Activated naive CD8-positive, alpha-beta T cell treated with anti-CD3 and anti-CD28 coated beads, Interleukin-2, amount 50 U/mL, for 24 hours (primary cell): ENCODE data around the gene CLEC4F.

Source experiments
- ATAC-seq: fragments of 150-1000 bp; cut with Tn5 transposase; one replicate; pipeline ENCODE4 v1.10.0; 2021
- DNase-seq: peaks from one replicate; pipeline ENCODE4 v3.0.0; 2021
- H3K27ac Mint-ChIP-seq: one replicate; pipeline ENCODE4 v1.8.0; 2021; ENCODE audit warnings: mild to moderate bottlenecking, mixed read lengths
- H3K27me3 Mint-ChIP-seq: one replicate; pipeline ENCODE4 v1.8.0; 2021; ENCODE audit warnings: mixed read lengths
- H3K36me3 Mint-ChIP-seq: one replicate; pipeline ENCODE4 v1.8.0; 2021; ENCODE audit warnings: low read depth, mixed read lengths
- H3K4me1 Mint-ChIP-seq: one replicate; pipeline ENCODE4 v1.8.0; 2021; ENCODE audit warnings: mixed read lengths
- H3K4me3 Mint-ChIP-seq: one replicate; pipeline ENCODE4 v1.8.0; 2021; ENCODE audit warnings: mild to moderate bottlenecking, moderate library complexity, mixed read lengths
- H3K9me3 Mint-ChIP-seq: one replicate; pipeline ENCODE4 v1.8.0; 2021; ENCODE audit warnings: mixed read lengths

CLEC4F gene

DNA sequence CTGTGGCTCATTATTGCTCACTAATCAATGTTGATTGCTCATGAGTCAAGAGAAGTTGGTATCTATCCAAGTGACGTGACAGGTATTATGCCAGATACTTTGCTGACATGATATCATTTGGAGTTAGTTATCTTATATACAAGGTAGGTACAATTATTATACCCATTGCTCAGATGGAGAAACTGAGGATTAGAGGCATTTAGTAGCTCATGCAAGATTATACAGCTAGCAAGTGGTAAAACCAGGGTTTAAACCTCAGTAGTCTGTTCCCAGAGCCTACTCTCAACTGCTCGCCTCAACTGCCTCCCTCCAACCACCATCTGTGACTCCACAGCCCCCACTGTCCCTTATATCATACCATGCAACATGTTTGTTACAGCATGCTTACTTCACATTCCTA is 36.1 kb downstream of the CLEC4F start:
- H3K27ac Mint-ChIP-seq, result no peak overlapping the region
- H3K4me3 Mint-ChIP-seq, result no peak overlapping the region
- no peak for ATAC-seq
- peaks cover 20% of the 10 kb centered on the region for H3K27me3 Mint-ChIP-seq
- DNase-seq, result no peak
- H3K9me3 Mint-ChIP-seq, result no peaks in the 10 kb centered on the region
- no peaks in the 10 kb centered on the region for H3K36me3 Mint-ChIP-seq
- H3K4me1 Mint-ChIP-seq, result peaks cover 6% of the 10 kb centered on the region

DNA sequence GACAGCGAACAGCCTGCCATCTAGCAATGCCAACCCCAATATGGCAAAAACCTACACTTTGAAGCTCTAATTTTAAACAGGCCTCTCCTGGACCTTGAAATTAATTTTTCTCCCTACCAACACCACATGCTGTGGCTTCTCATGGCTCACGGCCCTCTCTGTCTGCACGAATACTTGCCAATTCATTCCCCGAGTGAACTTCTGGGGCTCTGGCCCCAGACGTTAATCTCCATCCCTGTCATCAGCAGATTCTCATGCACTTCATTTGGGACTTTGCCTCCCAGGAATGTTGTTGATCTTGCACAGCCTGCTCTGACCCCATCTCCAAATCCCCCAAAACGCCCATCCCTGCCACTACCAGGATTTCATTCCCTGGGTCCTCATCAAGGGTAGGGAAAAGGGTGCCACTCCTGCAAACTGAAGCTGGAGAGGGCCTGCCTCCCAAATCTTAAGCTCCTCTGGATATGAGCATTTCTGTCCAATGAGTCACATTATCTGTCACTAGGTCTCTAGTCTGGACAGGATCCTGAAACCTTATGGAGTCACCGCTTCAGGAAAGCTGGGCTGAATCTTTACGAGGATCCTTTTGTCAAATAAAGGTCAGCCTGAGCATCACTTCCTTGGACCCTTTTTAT is 40.4 kb downstream of the CLEC4F start:
- H3K4me1 Mint-ChIP-seq, result no peaks in the 10 kb centered on the region
- H3K9me3 Mint-ChIP-seq, result no peaks in the 10 kb centered on the region
- H3K27ac Mint-ChIP-seq, result no peak overlapping the region
- ATAC-seq (no peak), DNase-seq (no peak)
- peaks cover 3% of the 10 kb centered on the region for H3K27me3 Mint-ChIP-seq
- H3K36me3 Mint-ChIP-seq, result no peaks in the 10 kb centered on the region
- H3K4me3 Mint-ChIP-seq, result no peak overlapping the region

- Mint-ChIP-seq H3K4me1 (no peaks in the 10 kb centered on the region), H3K9me3 (no peaks in the 10 kb centered on the region), H3K27me3 (peaks cover 6% of the 10 kb centered on the region), H3K4me3 (no peak overlapping the region), H3K27ac (no peak overlapping the region), H3K36me3 (no peaks in the 10 kb centered on the region)
- no peak for ATAC-seq
- no peak for DNase-seq
These were observed 40.9 kb downstream of the CLEC4F start for GRCh38 chr2:70779491-70779890.

DNA sequence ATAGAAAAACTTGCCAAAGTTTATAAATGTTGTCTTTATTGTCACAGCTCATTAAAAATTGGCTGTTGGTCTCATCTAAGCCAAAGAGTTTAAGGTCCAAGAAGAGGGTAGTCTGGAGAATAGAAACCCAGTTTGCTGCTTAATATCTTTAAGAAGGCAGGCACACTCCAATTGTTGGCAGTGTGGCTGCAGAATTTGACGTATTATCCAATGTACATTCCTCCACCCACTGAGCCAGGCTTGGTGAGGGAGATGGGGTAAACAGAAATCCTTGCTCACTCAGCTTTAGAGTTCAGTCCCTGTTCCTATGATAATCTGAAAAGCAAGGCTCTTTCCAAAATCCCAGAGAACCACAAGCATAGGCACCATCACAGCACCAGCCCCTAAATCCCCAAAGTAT is 41.7 kb downstream of the CLEC4F start:
- H3K27ac Mint-ChIP-seq, result no peak overlapping the region
- ATAC-seq, result no peak
- H3K4me1 Mint-ChIP-seq, result no peaks in the 10 kb centered on the region
- no peaks in the 10 kb centered on the region for H3K36me3 Mint-ChIP-seq
- no peak overlapping the region for H3K4me3 Mint-ChIP-seq
- DNase-seq, result no peak
- no peaks in the 10 kb centered on the region for H3K9me3 Mint-ChIP-seq
- peaks cover 13% of the 10 kb centered on the region for H3K27me3 Mint-ChIP-seq

GRCh38 chr2:70777450-70777849 is 42.9 kb downstream of the CLEC4F start:
- Mint-ChIP-seq H3K27ac (no peak overlapping the region), H3K27me3 (peaks cover 22% of the 10 kb centered on the region)

GRCh38 chr2:70776266-70776665 is 44.1 kb downstream of the CLEC4F start:
- ATAC-seq (no peak), DNase-seq (no peak)
- H3K4me3 Mint-ChIP-seq, result no peak overlapping the region
- H3K36me3 Mint-ChIP-seq, result no peaks in the 10 kb centered on the region
- no peaks in the 10 kb centered on the region for H3K4me1 Mint-ChIP-seq
- no peaks in the 10 kb centered on the region for H3K9me3 Mint-ChIP-seq
- H3K27ac Mint-ChIP-seq, result no peak overlapping the region
- H3K27me3 Mint-ChIP-seq, result peaks cover 22% of the 10 kb centered on the region

More at GRCh38 chr2:70777450-70777849, 42.9 kb downstream of the CLEC4F start:
- ATAC-seq (no peak), DNase-seq (no peak)
- Mint-ChIP-seq H3K4me1 (no peaks in the 10 kb centered on the region), H3K36me3 (no peaks in the 10 kb centered on the region), H3K4me3 (no peak overlapping the region), H3K9me3 (no peaks in the 10 kb centered on the region)

DNA sequence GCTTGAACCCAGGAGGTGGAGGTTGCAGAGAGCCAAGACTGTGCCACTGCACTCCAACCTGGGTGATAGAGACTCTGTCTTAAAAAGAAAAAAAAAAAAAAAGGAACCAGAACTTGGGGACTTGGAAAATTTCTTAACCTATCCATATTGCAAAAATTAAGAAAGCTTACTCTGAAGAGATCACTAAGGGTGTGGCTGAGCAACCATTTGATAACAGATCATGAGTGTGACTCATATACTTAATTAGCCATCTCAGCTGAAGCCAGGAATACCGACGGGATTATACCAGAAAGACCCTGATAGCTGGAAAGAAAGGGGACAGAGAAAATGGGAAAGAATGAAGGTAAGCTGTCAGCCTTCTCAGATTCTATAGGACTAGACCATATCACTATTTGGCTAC is 45.3 kb downstream of the CLEC4F start:
- Mint-ChIP-seq H3K4me3 (no peak overlapping the region), H3K27ac (no peak overlapping the region), H3K4me1 (no peaks in the 10 kb centered on the region), H3K9me3 (no peaks in the 10 kb centered on the region), H3K36me3 (no peaks in the 10 kb centered on the region), H3K27me3 (peaks cover 23% of the 10 kb centered on the region)
- DNase-seq (no peak), ATAC-seq (no peak)

DNA sequence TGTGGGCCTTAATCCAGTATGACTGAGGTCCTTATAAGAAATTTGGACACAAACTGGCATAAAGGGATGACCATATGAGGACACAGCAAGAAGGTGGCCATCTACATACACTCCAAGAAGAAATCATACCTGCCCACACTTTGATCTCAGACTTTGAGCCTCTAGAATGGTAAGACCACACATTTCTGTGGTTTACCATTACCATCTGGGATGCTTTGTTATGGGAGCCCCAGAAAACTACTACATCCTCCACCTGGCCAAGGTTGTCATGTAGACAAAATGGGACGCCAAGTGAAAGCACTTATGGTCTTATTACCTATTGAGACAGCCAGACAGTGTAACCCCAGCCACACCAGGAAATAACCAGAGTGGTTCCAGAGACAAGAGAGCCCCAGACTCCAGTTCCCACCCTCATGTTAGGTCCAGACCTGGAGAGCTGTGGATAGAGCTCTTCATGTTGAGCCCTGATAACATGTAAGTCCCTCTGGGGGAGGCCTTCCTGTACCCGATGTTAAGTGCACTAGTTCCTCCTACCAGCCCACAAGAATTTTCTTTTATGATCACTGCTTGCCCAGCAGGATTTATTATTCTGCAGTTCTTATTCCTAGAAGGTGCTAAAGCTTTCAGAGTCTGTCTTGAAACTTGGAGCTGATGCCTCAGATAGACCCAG is 47.8 kb downstream of the CLEC4F start:
- no peaks in the 10 kb centered on the region for H3K9me3 Mint-ChIP-seq
- H3K4me1 Mint-ChIP-seq, result peaks cover 4% of the 10 kb centered on the region
- H3K27me3 Mint-ChIP-seq, result peaks cover 40% of the 10 kb centered on the region
- no peak overlapping the region for H3K4me3 Mint-ChIP-seq
- no peak for DNase-seq
- H3K36me3 Mint-ChIP-seq, result no peaks in the 10 kb centered on the region
- no peak for ATAC-seq
- H3K27ac Mint-ChIP-seq, result no peak overlapping the region

DNA sequence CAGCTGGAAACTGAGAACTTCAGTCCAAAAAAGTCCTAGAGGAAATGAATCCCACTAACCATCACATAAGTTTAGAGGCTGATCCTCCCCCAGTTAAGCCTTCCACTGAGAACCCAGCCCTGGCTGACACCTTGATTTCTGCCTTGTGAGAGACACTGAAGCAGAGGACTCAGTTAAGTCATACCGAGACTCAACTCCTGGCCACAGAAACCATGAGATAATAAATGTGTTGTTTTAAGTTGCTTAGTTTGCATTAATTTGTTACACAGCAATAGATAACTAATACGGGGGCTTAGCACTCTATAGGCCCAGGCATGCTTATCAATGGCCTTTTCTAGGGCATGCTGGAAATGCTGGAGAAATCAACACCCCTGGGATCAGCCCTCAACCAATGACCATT is 49.0 kb downstream of the CLEC4F start:
- Mint-ChIP-seq H3K27me3 (peaks cover 41% of the 10 kb centered on the region), H3K4me3 (no peak overlapping the region), H3K27ac (no peak overlapping the region), H3K36me3 (no peaks in the 10 kb centered on the region), H3K4me1 (peaks cover 11% of the 10 kb centered on the region), H3K9me3 (no peaks in the 10 kb centered on the region)
- DNase-seq (no peak), ATAC-seq (no peak)

GRCh38 chr2:70769450-70769849 is 50.9 kb downstream of the CLEC4F start:
- H3K4me1 Mint-ChIP-seq, result peaks cover 13% of the 10 kb centered on the region
- ATAC-seq (no peak), DNase-seq (no peak)
- no peaks in the 10 kb centered on the region for H3K9me3 Mint-ChIP-seq
- peak overlapping the region; percentile 28 for H3K27ac Mint-ChIP-seq
- H3K36me3 Mint-ChIP-seq, result no peaks in the 10 kb centered on the region
- peaks cover 43% of the 10 kb centered on the region for H3K27me3 Mint-ChIP-seq
- H3K4me3 Mint-ChIP-seq, result no peak overlapping the region

DNA sequence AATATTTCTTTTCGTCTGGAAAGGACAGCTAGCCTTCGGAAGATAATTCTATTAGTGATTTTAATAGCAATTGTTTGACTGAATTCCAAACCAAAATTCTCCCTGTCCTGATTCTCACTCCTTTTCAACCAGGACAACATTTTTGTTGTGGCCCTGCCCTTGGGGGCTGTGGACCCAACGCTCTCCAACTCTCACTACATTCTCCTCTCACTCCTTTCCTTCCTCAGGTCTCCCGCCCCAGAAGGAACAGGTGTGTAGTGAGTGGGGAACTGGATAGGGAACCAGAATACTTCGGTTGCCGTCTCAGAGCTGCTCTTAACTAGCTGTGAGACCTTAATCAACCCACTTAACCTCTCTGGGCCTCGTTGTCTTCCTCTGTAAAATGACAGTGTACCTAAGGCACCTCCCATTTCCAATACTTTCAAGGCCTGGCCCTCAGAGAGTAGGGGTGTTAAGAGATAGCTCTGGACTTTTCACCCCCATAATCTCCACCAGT is 51.8 kb downstream of the CLEC4F start:
- DNase-seq (no peak), ATAC-seq (no peak)
- H3K9me3 Mint-ChIP-seq, result no peaks in the 10 kb centered on the region
- peak overlapping the region; percentile 70 for H3K4me3 Mint-ChIP-seq
- peaks cover 13% of the 10 kb centered on the region for H3K4me1 Mint-ChIP-seq
- H3K36me3 Mint-ChIP-seq, result no peaks in the 10 kb centered on the region
- H3K27me3 Mint-ChIP-seq, result peaks cover 39% of the 10 kb centered on the region
- H3K27ac Mint-ChIP-seq, result no peak overlapping the region

DNA sequence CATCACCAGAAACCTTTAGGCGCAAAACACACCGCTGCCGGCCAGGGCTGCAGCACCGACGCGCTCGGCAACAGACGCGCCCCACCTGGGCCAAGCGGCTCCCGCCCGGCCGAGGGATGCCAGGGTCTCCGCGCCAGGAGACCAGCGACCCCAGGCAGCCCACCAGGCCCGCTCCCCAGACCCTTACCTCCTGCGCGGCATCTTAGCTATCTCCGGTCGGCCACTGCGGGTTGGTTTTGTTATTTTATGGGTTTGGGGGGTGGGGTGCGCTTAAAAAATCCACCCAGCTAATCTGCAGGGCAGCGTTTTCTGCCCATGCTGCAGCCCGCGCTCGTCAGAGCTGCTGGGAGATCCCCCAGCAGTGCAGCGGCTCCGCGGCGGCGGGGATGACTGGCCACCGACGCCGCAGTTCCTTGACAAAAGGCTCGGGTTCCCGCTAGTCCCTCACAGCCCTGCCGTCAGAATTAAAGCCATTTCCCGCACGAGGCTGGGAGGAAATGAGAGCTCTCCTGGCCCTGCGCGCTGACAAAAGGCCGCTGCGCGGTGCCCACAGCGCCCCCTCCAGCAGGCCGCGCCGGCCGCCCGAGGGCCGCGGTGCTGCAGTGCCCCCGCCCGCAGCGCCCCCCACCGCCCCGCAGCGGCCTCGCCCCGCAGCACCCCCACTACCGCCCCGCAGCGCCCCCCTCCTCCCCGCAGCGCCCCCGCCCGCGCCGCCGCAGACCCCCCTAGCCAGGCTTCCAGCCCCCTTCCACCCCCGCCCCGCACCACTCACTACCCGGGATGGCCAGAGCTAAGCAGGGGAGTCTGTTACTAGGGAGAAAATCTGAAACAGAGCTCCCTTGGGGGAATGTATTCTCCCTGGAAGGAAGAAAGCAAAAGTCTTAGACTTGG is 52.5 kb downstream of the CLEC4F start, which contains the start of gene ADD2:
Gene ADD2 (minus strand): TSS at position 502 of the 891 bp plus-strand sequence. CDS start 61,792 bp downstream, outside the sequence.
- Mint-ChIP-seq H3K27ac (peak within 1 kb of the TSS; percentile 71), H3K4me1 (peaks cover 13% of the 10 kb centered on the region), H3K9me3 (no peaks in the 10 kb centered on the region), H3K27me3 (peaks cover 33% of the 10 kb centered on the region), H3K36me3 (no peaks in the 10 kb centered on the region), H3K4me3 (peak within 1 kb of the TSS; percentile 81)
- peak; percentile 77 for ATAC-seq
- DNase-seq, result peak; percentile 56

GRCh38 chr2:70767079-70767698 is 53.2 kb downstream of the CLEC4F start:
- Mint-ChIP-seq H3K9me3 (no peaks in the 10 kb centered on the region), H3K27me3 (peaks cover 31% of the 10 kb centered on the region), H3K36me3 (no peaks in the 10 kb centered on the region), H3K4me1 (peaks cover 13% of the 10 kb centered on the region), H3K4me3 (peak overlapping the region; percentile 81), H3K27ac (peak overlapping the region; percentile 25)
- ATAC-seq, result peak; percentile 17
- peak; percentile 20 for DNase-seq

- H3K27me3 Mint-ChIP-seq, result peaks cover 34% of the 10 kb centered on the region
- H3K4me1 Mint-ChIP-seq, result peaks cover 13% of the 10 kb centered on the region
These were observed 53.9 kb downstream of the CLEC4F start for GRCh38 chr2:70766357-70767078.

More at GRCh38 chr2:70766357-70767078, 53.9 kb downstream of the CLEC4F start:
- Mint-ChIP-seq H3K4me3 (peak overlapping the region; percentile 69), H3K36me3 (no peaks in the 10 kb centered on the region), H3K9me3 (no peaks in the 10 kb centered on the region), H3K27ac (peak overlapping the region; percentile 25)
- no peak for DNase-seq
- ATAC-seq, result no peak
